Eye (tissue), 1 donor: ENCODE measurements around the gene OR51E1.

ENCODE experiments used
- DNase-seq: peaks from one replicate; pipeline ENCODE4 v3.0.0-alpha.2; 2015

The OR51E1 gene

DNA sequence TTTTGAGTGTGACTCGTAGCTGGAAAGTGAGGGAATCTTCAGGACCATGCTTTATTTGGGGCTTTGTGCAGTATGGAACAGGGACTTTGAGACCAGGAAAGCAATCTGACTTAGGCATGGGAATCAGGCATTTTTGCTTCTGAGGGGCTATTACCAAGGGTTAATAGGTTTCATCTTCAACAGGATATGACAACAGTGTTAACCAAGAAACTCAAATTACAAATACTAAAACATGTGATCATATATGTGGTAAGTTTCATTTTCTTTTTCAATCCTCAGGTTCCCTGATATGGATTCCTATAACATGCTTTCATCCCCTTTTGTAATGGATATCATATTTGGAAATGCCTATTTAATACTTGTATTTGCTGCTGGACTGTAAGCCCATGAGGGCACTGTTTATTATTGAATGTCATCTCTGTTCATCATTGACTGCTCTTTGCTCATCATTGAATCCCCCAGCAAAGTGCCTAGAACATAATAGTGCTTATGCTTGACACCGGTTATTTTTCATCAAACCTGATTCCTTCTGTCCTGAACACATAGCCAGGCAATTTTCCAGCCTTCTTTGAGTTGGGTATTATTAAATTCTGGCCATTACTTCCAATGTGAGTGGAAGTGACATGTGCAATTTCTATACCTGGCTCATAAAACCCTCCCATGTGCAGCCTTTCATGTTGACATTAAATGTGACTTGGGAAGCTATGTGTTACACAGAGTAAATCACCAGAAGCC, 11.0 kb downstream of the OR51E1 start:
- no peak for DNase-seq

DNA sequence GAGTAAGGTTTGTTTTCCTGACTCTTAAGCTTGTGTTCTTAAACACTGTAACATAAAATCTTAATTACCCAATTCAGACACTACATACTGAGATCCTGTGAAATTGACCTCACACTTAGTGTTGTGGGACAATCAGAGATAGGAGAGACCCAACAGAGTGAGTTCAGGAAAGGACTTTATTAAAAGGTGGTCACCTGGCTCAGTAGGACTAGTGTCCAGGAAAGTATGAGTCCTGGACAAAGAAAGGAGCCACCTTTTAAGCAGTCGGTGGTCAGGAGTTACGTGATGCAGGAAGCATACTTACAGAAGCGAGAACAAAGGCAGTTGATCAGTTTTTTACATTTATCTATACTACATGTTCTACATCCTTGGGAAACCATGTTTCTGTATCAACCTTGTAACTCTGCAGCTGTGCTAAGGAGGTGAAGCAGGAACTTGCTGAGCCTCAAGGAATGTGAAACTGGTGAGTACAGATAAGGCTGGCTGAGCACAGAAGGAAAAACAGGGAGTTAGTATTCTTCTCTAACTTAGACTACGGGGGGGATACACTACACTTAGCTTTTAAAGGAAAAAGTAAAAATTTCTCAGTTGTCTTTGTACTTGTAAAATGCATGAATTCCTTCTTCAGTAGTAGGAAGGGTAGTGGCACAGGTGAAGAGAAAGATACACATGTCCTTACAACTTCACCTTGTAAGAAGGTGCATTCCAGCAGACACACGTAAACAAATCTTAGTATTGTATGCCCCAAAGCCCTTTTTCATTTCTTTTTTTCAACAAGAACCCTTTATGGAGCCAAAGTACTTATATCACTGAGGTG, 15.1 kb downstream of the OR51E1 start:
- DNase-seq = no peak

DNA sequence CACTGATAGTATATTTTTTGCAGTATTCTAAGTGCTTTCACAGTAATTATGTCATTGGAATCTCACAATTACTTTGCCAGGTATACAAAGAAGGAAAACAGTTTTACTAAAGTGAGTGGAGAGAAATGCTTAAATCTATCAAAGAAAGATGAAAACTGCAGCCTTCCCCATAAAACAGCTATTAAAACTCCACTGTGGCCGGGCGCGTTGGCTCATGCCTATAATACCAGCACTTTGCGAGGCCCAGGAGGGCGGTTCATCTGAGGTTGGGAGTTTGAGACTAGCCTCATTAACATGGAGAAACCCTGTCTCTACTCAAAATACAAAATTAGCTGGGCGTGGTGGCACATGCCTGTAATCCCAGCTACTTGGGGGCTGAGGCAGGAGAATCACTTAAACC, 19.1 kb downstream of the OR51E1 start:
- no peak for DNase-seq

DNA sequence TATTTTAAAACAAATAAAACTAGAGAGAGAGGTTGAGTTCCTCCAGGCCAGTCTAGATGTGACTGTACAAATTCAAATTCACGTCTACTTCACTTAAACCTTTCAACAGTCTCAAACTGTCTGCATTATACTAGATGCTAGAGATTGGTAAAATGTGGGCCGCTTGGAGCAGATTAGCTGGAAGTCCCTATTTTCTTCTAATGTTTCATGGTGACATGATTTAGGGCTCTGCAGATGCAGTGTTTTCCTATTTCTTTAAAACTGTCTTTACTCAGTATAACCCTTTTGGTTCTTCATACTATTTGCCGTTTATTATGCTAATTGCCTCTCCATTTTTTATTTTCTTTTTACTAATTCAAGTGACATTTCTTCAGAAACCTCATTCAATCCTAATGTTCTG, 20.4 kb downstream of the OR51E1 start:
- DNase-seq = no peak

DNA sequence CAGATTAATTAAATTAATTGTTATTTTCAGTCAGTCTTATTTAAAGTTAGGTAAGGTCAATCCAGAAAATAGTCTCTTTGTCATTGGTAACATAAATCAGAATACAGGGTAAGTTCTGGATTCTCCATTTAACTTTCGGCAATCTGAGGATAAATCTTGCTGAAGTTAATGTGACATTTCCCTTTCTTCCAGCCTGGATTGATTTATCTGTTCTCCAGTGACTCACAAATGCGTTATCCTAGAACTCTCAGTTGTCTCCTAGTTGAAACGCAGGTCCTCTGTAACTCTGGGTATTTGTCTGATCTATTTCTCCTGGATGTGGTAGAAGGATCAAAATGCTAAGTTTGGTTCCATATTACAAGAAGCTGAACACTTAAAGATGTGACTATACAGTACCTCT, 21.0 kb downstream of the OR51E1 start:
- no peak for DNase-seq

DNA sequence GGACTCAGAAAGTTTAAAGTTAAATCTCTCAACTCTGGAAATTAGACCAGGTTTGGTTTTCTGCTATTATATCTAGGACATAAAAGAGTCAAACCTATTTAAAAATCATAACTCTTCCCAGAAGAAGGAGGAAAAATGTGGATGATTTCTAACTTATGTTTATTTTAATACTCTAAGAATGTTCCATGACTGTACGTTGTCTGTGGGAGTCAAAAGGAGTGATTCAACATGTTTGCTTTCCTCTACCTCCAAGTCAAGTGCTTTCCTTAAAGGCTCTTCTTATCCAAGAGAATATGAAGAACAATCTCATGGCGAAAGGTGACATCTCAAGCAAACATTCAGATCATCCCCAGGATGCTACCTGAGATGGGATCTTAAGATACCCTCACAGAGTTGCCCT, 21.6 kb downstream of the OR51E1 start:
- DNase-seq = no peak

DNA sequence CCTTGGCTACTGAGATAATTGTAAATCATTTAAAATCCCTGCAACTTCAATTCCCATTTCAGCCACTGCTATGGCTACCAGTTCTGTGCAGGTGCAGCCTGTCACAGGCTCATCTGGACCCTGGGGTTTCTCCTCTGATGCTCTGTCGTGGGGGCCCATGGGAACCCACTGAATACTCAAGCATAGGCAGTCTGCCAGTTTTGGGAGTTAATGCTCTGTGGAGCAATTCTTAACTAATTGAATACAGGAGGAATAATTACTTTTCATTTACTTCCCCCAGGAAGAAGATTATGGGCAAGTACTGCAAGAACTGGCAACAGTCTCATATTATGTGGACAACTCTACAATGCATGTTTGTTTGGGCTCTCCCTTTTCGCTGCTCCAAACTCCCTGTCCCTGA, 28.0 kb downstream of the OR51E1 start:
- no peak for DNase-seq

DNA sequence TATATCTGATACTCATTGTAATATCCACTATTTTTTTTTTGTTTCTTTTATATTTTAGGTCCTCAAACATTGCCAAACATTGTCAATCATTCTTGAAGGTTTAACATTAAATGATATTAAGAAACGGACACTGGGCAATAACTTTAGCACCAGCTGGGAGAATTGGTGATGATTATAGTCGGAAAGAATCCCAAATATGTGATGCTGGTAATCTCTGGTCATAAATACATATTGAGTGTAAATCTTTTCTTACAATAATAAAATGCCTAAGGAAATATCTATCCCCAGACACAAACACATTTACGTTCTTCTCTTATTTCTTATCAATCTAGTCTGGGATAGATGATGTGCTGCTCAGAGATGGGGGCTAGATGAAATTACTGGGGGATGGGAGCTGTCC, 28.7 kb downstream of the OR51E1 start:
- no peak for DNase-seq

DNA sequence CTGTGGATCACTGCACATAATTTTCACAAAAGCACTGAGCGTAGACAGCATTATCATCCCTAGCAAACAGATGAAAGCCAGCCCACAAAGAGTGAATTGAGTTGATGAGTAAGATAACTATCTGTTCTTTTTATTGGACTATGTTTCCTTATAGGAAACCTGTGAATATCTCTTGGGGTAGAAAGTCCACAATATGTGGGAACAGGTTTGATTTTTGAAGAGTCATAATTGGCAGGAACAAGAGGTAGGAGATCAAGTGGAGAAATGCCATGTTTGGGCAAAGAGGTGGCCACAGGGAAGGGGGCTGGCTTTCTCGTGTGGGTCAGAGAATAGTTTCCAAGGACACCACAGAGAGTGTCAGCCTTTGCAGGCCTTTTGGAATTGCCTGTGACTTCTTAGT, 30.0 kb downstream of the OR51E1 start:
- DNase-seq = no peak

DNA sequence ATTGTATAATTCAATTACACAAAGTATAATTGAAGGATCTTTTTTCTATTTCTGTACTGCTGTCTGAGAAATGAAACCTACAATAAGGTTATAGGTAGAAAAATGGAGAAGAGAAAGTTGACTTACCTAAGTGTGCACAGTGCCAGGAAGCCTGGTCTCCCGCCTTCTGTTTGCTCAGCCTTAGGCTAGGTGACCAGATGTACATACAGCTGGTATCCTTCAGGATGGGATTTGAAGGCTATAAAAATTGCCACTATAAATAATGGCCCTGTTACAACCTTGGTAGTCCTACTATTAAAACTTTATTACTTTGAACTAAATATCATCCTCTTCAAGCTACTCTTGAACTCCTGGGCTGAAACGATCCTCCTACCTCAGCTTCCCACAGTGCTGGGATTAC, 34.2 kb downstream of the OR51E1 start:
- DNase-seq = no peak

DNA sequence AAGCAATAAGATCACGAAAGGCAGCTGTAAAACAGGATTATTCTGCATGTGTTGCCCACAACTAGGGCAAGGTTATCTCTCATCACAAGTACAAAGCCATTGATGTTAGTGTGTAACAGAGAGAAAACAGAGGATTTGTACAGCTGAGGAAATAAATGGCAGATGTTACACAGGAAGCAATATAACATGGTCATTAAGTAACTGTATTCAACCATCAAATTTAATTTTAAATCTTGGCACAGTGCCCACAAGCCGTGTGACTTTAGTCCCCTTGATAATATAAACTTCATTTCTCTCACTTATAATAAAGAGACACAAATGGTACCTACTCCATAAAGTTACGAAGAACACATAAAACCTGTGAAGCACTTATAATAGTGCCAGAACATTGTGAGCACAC, 36.6 kb downstream of the OR51E1 start:
- no peak for DNase-seq

DNA sequence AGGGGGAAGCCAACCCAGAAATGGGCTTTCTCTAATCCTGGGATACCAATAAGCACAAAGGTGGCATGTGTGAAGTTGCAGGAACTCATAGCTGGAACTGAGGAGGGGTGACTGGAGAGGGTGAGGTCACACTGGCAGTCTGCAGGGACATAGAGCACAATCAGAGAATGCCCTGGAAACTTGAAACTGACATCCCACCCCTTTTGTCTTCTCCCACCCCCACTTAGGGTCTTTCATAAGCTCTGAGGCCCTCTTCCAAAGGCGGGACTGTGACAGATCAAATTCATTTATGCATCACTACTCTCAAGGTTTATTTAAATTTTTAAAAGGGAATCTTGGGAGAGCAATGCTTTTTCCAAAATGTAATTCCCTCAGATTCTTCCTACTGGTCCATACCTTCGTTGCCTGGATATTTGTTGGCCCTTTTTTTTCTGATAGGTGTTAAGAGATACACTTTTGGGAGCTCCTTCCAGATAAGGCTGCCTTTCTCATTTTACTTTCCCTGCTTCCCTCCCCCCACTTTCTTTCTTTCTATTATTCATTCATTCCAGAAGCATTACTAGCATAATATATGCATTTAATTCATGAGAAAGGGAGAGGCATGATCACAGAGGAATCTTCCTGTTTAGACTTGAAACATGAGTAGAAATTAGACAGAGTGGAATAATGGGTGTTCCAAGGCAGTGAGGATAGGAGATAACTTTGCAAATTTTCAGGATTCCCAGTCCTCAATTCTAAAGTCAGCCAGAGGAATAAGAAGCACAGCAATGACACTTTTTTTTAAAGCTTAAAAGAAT, 39.0 kb downstream of the OR51E1 start:
- no peak for DNase-seq

DNA sequence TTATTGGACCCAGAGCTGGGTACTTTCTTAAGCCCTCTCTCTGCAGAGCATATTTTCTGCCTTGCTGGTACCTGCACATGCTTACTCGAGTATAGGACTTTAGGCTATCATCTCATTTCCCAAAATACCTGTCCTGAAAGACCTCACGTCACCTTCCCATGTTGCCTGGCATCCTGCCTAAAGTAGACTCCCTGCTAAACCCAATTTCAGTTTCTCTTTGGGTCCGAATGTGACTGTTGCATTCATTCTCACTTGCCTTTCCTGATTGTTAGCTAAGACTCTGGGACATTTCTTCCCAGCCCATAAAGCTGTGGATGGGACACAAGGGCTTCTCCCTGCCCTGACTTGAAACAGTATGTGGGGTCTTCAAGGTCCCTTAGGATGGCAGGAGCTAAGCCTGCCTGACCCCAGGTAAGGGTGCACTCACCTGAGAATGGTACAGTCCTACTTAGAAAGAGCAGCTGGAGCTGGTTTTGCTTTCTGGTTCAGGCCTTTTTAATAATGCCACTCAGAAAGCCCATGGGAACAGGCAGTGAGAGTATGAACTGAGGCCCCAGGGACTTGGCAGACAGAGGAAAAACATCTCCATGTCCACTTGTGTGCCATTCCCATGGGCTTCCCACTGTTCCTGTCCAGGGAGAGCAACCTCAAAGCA, 41.0 kb downstream of the OR51E1 start:
- no peak for DNase-seq

DNA sequence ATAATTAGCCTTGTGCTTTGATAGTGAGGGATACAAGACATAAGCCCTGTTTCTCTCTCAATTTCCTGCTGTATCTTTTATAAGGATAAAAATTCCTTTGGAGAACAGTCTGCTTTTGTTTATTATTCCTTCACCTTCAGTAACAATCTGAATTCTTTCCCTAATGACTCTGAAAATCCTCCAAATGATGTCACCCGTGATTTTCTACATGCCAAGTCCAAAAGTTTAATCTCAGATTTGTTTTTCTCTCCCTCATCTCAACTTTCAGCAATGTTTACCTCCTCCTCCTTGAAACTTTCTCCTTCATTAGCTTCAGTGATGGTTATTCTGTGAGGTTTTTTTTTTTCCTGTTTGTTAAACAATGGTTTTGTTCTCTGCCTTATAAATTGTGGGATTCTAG, 51.7 kb downstream of the OR51E1 start:
- DNase-seq = no peak

DNA sequence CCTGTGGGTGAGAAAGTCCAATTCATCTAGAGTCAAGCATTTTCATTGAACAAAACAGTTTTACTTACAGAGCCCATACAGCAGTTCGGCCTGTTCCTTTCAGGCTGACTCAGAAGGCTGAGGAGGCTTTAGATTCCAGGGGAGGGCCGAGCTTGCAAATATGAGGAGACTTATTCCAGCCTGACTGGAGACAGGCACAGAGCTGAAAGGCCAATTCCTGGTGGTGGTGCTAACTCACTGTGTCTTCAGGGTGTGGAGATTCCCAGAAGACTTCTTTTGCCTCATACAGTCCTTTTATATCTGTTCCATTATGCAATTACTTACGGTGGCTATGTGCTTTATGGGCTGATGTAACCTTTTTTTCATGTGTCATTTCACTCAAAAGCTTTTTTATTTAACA, 53.8 kb downstream of the OR51E1 start, which contains the start of gene OR51E2:
TSS of gene OR51E2 (minus strand) at position 269 of the 400 bp plus-strand sequence. CDS start 15,142 bp downstream, outside the sequence.
- peak; percentile 56 for DNase-seq

DNA sequence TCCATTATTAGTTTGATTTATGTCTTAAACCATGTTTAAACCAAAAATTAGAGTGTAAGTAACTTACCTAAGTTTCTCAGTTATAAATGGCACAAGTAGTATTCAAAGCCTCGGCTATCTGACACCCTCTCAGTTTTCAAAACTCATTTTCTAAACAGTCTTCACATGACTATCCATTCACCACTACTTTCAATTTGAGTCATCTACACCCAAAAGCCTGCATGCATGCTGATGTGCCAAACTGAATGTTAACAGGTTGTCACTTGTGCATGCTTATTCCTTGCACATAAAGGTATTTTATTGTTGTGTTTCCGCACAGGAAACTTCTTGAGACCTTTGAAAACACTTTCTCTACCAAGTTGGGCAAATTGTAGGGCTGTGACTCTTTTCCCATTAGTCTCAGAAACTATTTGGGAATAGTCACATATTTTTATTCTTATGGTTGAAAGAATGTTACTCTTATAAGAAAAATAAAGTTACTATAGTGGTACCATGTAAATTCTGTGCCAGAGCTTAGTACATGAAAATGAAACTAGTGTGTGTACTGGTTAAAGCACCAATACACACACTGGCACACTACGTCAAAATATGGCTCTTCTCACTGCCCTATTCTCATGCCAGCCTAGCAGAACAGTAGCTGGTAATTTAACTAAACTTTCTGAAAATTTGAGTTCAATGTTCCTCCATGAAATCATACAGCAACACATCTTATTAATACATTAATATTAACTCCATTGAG, 56.1 kb downstream of the OR51E1 start:
- DNase-seq = no peak

DNA sequence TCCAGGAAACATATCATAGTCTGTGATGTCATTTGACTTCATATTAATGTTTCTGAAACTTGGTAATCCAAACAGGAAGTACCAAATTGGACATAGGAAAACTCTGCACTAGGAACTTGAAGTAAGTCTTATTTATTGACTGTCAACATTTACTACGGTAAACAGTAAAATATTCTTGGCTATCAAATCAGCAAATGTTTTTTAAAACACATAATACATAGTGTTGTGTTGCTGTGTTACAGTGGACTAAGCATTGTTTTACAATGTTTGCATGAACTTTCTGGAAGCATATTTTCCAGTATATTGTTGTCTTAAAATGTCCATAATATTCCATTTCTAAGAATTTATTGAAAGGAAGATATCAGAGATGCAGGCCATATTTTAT, 56.6 kb downstream of the OR51E1 start:
- DNase-seq = no peak

DNA sequence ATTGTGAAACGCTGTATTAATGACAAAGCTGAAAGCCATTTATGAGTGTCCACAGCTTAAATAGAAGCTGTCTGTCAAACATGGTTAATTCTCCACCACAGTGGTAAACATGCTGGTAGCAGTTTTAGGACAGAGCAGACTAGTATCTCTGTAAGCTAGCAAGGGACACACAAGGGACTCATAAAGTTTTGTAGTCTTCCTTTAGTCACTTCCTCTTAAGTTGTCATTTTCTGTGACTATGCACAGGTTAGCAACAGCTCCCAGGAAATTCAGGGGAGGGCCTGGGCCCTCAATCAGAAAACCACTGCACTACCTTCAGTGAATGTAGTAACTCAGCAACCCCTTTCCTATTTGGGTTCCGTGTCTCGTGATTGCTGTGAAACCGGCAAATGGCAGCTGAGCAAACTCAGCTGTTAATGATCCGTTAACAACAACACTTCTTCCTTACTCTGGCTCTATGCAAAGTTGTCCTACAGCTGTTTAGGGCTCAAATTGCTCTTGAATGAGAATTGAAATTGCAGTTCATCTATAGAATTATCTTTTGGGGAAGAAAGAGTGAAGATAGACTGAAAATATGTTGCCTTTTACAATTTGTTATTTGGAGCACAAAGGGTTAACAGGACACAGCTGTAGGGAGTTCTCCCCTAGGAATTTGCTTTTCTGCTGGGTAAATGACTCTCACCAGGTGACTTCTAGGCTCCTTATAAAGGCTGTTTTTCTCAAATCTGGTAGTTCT, 60.4 kb downstream of the OR51E1 start, which contains the start of gene MMP26:
TSS of gene MMP26 (plus strand) at position 731 of the 736 bp plus-strand sequence.
- peak; percentile 65 for DNase-seq

DNA sequence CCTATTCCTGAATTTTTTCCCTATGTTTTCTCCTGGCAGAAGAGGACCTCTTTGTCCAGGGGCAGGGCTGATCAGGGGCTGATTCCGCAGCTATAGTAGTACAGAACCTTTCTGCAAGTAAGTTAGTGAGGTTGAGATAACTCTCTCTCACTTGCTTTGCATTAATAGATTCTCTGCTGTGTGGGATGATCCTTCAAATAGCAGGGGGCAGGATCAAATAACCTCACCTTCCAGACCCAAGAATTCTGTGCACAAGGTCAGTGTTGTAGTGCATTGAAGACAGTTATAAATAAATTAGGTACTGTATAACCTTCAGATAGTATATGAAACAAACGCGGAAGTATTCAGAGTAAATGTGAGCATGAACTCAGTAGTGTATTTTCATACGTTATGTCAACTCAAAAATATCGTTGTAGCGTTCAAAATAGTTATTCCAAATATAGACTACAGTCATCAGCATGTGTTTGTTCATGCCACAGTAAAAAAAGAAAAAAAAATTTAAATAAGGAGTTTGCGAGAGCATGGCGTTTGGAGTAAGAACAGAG, 61.1 kb downstream of the OR51E1 start:
- no peak for DNase-seq
